Measurements from ENCODE around the gene ICAM1. TPM values are rescaled to one million over a fixed set of nuclear protein-coding genes. Genes with fewer than 3 reads are reported as not detected.
"Not testable (repeated sequence)": the region's sequence is repeated elsewhere in the genome, so short reads cannot be mapped to it uniquely, and the experiment has no call there.

Gene ICAM1
- total RNA-seq, 1 donor from 2014 or later, result 6.8 TPM

- H3K9me3 ChIP-seq (ENCODE audit: control insufficient read depth in 3 of 3, low read length in 3 of 3), result no peaks in the 10 kb centered on the region
- peaks cover 8 to 18% (median 16%) of the 10 kb centered on the region in 3 donors for H3K4me1 ChIP-seq (ENCODE audit: control insufficient read depth in 3 of 3, insufficient read depth in 3 of 3, low read length in 3 of 3)
- no peak overlapping the region for H3K27ac ChIP-seq (ENCODE audit: low read depth, low read length)
- no peak overlapping the region for H3K9ac ChIP-seq (ENCODE audit: low read depth in 1 of 3, low read length in 3 of 3)
- no peak overlapping the region for H3K4me3 ChIP-seq (ENCODE audit: low read length in 3 of 3)
- peaks cover 4 to 5% (median 5%) of the 10 kb centered on the region in 3 donors for H3K36me3 ChIP-seq (ENCODE audit: control insufficient read depth in 3 of 3, insufficient read depth in 3 of 3, low read length in 3 of 3)
- peaks cover 5 to 36% (median 11%) of the 10 kb centered on the region in 3 donors for H3K27me3 ChIP-seq (ENCODE audit: control insufficient read depth in 3 of 3, insufficient read depth in 3 of 3, low read length in 3 of 3)
Observed at GRCh38 chr19:10228920-10229319, 42.0 kb upstream of the ICAM1 start.

GRCh38 chr19:10230173-10230860 lies 40.6 kb upstream of the ICAM1 start:
- Histone ChIP-seq H3K27ac (ENCODE audit: low read depth, low read length) (peak overlapping the region; percentile 75), H3K4me3 (ENCODE audit: low read length in 3 of 3) (peak overlapping the region; percentile 71 to 75 (median 73)), H3K36me3 (ENCODE audit: control insufficient read depth in 3 of 3, insufficient read depth in 3 of 3, low read length in 3 of 3) (no peaks in the 10 kb centered on the region), H3K27me3 (ENCODE audit: control insufficient read depth in 3 of 3, insufficient read depth in 3 of 3, low read length in 3 of 3) (peaks cover 5 to 36% (median 11%) of the 10 kb centered on the region in 3 donors), H3K4me1 (ENCODE audit: control insufficient read depth in 3 of 3, insufficient read depth in 3 of 3, low read length in 3 of 3) (peaks cover 8 to 18% (median 16%) of the 10 kb centered on the region in 3 donors), H3K9me3 (ENCODE audit: control insufficient read depth in 3 of 3, low read length in 3 of 3) (no peaks in the 10 kb centered on the region), H3K9ac (ENCODE audit: low read depth in 1 of 3, low read length in 3 of 3) (peak overlapping the region; percentile 54 to 79 (median 74))

- Histone ChIP-seq H3K4me3 (ENCODE audit: low read length in 3 of 3) (peak within 1 kb of the TSS; percentile 71 to 75 (median 73)), H3K27me3 (ENCODE audit: control insufficient read depth in 3 of 3, insufficient read depth in 3 of 3, low read length in 3 of 3) (peaks cover 5 to 36% (median 11%) of the 10 kb centered on the region in 3 donors), H3K9me3 (ENCODE audit: control insufficient read depth in 3 of 3, low read length in 3 of 3) (no peaks in the 10 kb centered on the region), H3K9ac (ENCODE audit: low read depth in 1 of 3, low read length in 3 of 3) (peak within 1 kb of the TSS; percentile 54 to 79 (median 74)), H3K4me1 (ENCODE audit: control insufficient read depth in 3 of 3, insufficient read depth in 3 of 3, low read length in 3 of 3) (peaks cover 8 to 19% (median 18%) of the 10 kb centered on the region in 3 donors), H3K27ac (ENCODE audit: low read depth, low read length) (peak within 1 kb of the TSS; percentile 75), H3K36me3 (ENCODE audit: control insufficient read depth in 3 of 3, insufficient read depth in 3 of 3, low read length in 3 of 3) (no peaks in the 10 kb centered on the region)
Observed at GRCh38 chr19:10230861-10231611, 39.9 kb upstream of the ICAM1 start, which contains the start of gene S1PR2. TSS of gene S1PR2 (minus strand) at chr19:10231331. CDS start at chr19:10224905, 6,426 bp downstream.

- H3K9ac ChIP-seq (ENCODE audit: low read depth in 1 of 3, low read length in 3 of 3), result peak overlapping the region in 1 of 3 donors; percentile 3
Observed at GRCh38 chr19:10231612-10232228, 39.2 kb upstream of the ICAM1 start.

GRCh38 chr19:10233946-10234345 lies 37.0 kb upstream of the ICAM1 start:
- Histone ChIP-seq H3K4me1 (ENCODE audit: control insufficient read depth in 3 of 3, insufficient read depth in 3 of 3, low read length in 3 of 3) (peaks cover 13 to 20% (median 14%) of the 10 kb centered on the region in 3 donors), H3K9ac (ENCODE audit: low read depth in 1 of 3, low read length in 3 of 3) (no peak overlapping the region), H3K27ac (ENCODE audit: low read depth, low read length) (no peak overlapping the region), H3K36me3 (ENCODE audit: control insufficient read depth in 3 of 3, insufficient read depth in 3 of 3, low read length in 3 of 3) (no peaks in the 10 kb centered on the region), H3K4me3 (ENCODE audit: low read length in 3 of 3) (no peak overlapping the region), H3K9me3 (ENCODE audit: control insufficient read depth in 3 of 3, low read length in 3 of 3) (no peaks in the 10 kb centered on the region), H3K27me3 (ENCODE audit: control insufficient read depth in 3 of 3, insufficient read depth in 3 of 3, low read length in 3 of 3) (peaks cover 5 to 25% (median 6%) of the 10 kb centered on the region in 3 donors)

More at GRCh38 chr19:10231612-10232228, 39.2 kb upstream of the ICAM1 start:
- H3K36me3 ChIP-seq (ENCODE audit: control insufficient read depth in 3 of 3, insufficient read depth in 3 of 3, low read length in 3 of 3), result no peaks in the 10 kb centered on the region
- H3K9me3 ChIP-seq (ENCODE audit: control insufficient read depth in 3 of 3, low read length in 3 of 3), result no peaks in the 10 kb centered on the region
- peaks cover 5 to 36% (median 11%) of the 10 kb centered on the region in 3 donors for H3K27me3 ChIP-seq (ENCODE audit: control insufficient read depth in 3 of 3, insufficient read depth in 3 of 3, low read length in 3 of 3)
- peak overlapping the region in 1 of 3 donors; percentile 22 for H3K4me3 ChIP-seq (ENCODE audit: low read length in 3 of 3)
- H3K27ac ChIP-seq (ENCODE audit: low read depth, low read length), result peak overlapping the region; percentile 75
- peaks cover 4 to 18% (median 16%) of the 10 kb centered on the region in 3 donors for H3K4me1 ChIP-seq (ENCODE audit: control insufficient read depth in 3 of 3, insufficient read depth in 3 of 3, low read length in 3 of 3)

- H3K9ac ChIP-seq (ENCODE audit: low read depth in 1 of 3, low read length in 3 of 3), result no peak overlapping the region
- no peak overlapping the region for H3K27ac ChIP-seq (ENCODE audit: low read depth, low read length)
- H3K9me3 ChIP-seq (ENCODE audit: control insufficient read depth in 3 of 3, low read length in 3 of 3), result no peaks in the 10 kb centered on the region
- no peaks in the 10 kb centered on the region for H3K36me3 ChIP-seq (ENCODE audit: control insufficient read depth in 3 of 3, insufficient read depth in 3 of 3, low read length in 3 of 3)
- peaks cover 5 to 18% (median 6%) of the 10 kb centered on the region in 3 donors for H3K27me3 ChIP-seq (ENCODE audit: control insufficient read depth in 3 of 3, insufficient read depth in 3 of 3, low read length in 3 of 3)
- peaks cover 10 to 13% (median 13%) of the 10 kb centered on the region in 3 donors for H3K4me1 ChIP-seq (ENCODE audit: control insufficient read depth in 3 of 3, insufficient read depth in 3 of 3, low read length in 3 of 3)
- no peak overlapping the region for H3K4me3 ChIP-seq (ENCODE audit: low read length in 3 of 3)
Observed at GRCh38 chr19:10235003-10235402, 35.9 kb upstream of the ICAM1 start.

GRCh38 chr19:10235409-10235808 lies 35.5 kb upstream of the ICAM1 start:
- H3K36me3 ChIP-seq (ENCODE audit: control insufficient read depth in 3 of 3, insufficient read depth in 3 of 3, low read length in 3 of 3); H3K9me3 ChIP-seq (ENCODE audit: control insufficient read depth in 3 of 3, low read length in 3 of 3); H3K9ac ChIP-seq (ENCODE audit: low read depth in 1 of 3, low read length in 3 of 3); H3K4me3 ChIP-seq (ENCODE audit: low read length in 3 of 3): not testable (repeated sequence)
- Histone ChIP-seq H3K27me3 (ENCODE audit: control insufficient read depth in 3 of 3, insufficient read depth in 3 of 3, low read length in 3 of 3) (peaks cover 2 to 14% (median 2%) of the 10 kb centered on the region in 3 donors), H3K27ac (ENCODE audit: low read depth, low read length) (peak overlapping the region; percentile 61), H3K4me1 (ENCODE audit: control insufficient read depth in 3 of 3, insufficient read depth in 3 of 3, low read length in 3 of 3) (peaks cover 6 to 10% (median 9%) of the 10 kb centered on the region in 3 donors)

- no peaks in the 10 kb centered on the region for H3K36me3 ChIP-seq (ENCODE audit: control insufficient read depth in 3 of 3, insufficient read depth in 3 of 3, low read length in 3 of 3)
- H3K4me3 ChIP-seq (ENCODE audit: low read length in 3 of 3), result no peak overlapping the region
- no peaks in the 10 kb centered on the region for H3K27me3 ChIP-seq (ENCODE audit: control insufficient read depth in 3 of 3, insufficient read depth in 3 of 3, low read length in 3 of 3)
- peak overlapping the region; percentile 66 for H3K27ac ChIP-seq (ENCODE audit: low read depth, low read length)
- peaks cover 0 to 9% (median 6%) of the 10 kb centered on the region in 3 donors for H3K4me1 ChIP-seq (ENCODE audit: control insufficient read depth in 3 of 3, insufficient read depth in 3 of 3, low read length in 3 of 3)
- no peaks in the 10 kb centered on the region for H3K9me3 ChIP-seq (ENCODE audit: control insufficient read depth in 3 of 3, low read length in 3 of 3)
- H3K9ac ChIP-seq (ENCODE audit: low read depth in 1 of 3, low read length in 3 of 3), result peak overlapping the region in 1 of 3 donors; percentile 14
Observed at GRCh38 chr19:10237702-10238101, 33.2 kb upstream of the ICAM1 start.

GRCh38 chr19:10238172-10238783 lies 32.6 kb upstream of the ICAM1 start:
- Histone ChIP-seq H3K9ac (ENCODE audit: low read depth in 1 of 3, low read length in 3 of 3) (no peak overlapping the region), H3K4me3 (ENCODE audit: low read length in 3 of 3) (no peak overlapping the region)

More at GRCh38 chr19:10238172-10238783, 32.6 kb upstream of the ICAM1 start:
- Histone ChIP-seq H3K9me3 (ENCODE audit: control insufficient read depth in 3 of 3, low read length in 3 of 3) (no peaks in the 10 kb centered on the region), H3K4me1 (ENCODE audit: control insufficient read depth in 3 of 3, insufficient read depth in 3 of 3, low read length in 3 of 3) (peaks cover 0 to 9% (median 6%) of the 10 kb centered on the region in 3 donors), H3K27ac (ENCODE audit: low read depth, low read length) (peak overlapping the region; percentile 66), H3K27me3 (ENCODE audit: control insufficient read depth in 3 of 3, insufficient read depth in 3 of 3, low read length in 3 of 3) (no peaks in the 10 kb centered on the region), H3K36me3 (ENCODE audit: control insufficient read depth in 3 of 3, insufficient read depth in 3 of 3, low read length in 3 of 3) (no peaks in the 10 kb centered on the region)
